ENCODE measurements around the gene PRX.

The PRX gene

GRCh38 chr19:40421993-40422747, 9.0 kb upstream of the PRX start:
- Mint-ChIP-seq H3K4me3 (peak overlapping the region; percentile 87 to 89), H3K9me3 (no peaks in the 10 kb centered on the region), H3K27ac (peak overlapping the region in 1 of 2 donors; percentile 92), H3K27me3 (no peaks in the 10 kb centered on the region), H3K4me1 (peaks cover 36% of the 10 kb centered on the region)
- DNase-seq (no peak), ATAC-seq (no peak)

DNA sequence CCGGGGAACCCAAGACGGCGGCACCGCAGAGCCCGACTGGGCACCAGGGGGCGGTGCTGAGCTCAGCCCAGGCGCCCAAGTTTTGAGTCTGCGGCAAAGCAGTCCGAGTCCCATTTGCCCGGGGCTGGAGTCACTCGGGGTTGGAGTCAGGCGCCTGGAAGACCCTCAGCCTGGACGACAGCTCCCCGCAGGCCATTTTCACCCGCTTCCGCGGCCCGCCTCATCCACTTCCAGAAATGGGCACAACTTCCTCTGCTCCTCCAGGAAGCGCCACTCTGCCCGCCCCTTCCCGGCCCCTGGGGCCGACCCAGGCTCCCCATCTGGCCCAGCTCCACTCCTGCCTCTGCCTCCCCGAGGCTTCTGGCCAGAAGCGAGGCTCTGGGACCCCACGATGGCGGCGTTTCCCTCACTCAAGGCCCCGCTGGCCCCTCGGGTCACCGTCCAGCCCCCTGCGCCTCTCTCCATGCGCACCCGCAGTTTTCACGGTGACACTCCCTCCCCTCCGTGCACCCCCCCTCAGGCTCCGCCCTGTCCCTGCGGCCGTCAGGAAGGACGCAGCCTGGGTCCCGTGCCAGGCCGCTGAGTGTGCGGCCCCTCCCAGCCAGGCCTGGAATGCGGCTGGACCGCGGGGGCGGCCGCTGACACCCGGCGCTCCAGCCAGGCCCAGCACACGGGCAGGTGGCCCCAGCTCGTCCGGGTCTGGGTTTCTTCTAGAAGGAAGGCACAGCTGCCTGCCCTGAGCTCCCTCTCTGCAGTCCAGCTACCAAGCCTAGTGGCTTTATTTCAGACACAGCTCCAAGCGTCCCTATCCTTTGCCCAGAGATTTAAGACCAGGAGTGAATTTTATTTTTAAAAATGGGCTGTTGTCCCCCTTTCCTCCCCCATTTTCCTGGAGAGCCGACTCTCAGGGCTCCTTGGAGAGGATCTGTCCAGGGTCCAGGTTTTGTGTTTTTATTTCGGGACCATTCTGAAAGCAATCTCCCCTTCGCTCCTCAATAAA, 7.9 kb upstream of the PRX start:
- Mint-ChIP-seq H3K4me1 (peaks cover 43% of the 10 kb centered on the region), H3K27ac (peak overlapping the region; percentile 87 to 92), H3K9me3 (no peaks in the 10 kb centered on the region), H3K4me3 (peak overlapping the region; percentile 87 to 89), H3K27me3 (no peaks in the 10 kb centered on the region)
- DNase-seq (peak; percentile 79 to 82), ATAC-seq (peak; percentile 60)

DNA sequence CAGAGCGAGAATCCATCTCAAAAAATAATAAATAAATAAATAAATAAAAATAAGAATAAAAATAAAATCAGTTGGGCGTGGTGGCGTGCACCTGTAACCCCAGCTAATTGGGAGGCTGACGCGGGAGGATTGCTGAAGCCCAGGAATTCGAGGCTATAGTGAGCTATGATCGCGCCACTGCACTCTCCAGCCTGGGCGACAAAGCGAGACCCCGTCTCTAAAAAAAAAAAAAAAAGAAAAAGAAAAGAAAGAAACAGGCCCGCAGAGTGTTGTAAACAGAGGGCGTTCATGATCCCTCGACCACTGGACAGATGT, 7.2 kb upstream of the PRX start:
- Mint-ChIP-seq H3K4me3 (peak overlapping the region; percentile 87 to 89), H3K27me3 (no peaks in the 10 kb centered on the region), H3K4me1 (peaks cover 43% of the 10 kb centered on the region), H3K27ac (peak overlapping the region; percentile 14 to 92), H3K9me3 (no peaks in the 10 kb centered on the region)
- no peak for ATAC-seq
- DNase-seq: no peak

DNA sequence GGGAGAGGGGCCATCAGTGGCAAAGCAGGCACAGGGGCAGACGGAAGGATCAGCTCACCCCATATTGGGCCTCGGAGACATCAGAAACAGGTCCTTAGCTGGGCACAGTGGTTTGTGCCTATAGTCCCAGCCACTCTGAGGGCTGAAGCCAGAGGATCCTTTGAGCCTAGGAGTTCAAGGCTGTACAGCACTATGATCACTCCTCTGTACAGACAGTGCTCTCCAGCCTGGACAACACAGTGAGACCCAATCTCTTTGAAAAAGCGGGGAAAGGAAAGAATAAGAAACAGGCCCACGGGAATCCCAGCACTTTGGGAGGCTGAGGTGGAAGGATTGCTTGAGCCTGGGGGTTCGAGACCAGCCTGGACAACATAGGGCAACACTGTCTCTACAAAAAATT, 6.6 kb upstream of the PRX start:
- peaks cover 41% of the 10 kb centered on the region for H3K4me1 Mint-ChIP-seq

DNA sequence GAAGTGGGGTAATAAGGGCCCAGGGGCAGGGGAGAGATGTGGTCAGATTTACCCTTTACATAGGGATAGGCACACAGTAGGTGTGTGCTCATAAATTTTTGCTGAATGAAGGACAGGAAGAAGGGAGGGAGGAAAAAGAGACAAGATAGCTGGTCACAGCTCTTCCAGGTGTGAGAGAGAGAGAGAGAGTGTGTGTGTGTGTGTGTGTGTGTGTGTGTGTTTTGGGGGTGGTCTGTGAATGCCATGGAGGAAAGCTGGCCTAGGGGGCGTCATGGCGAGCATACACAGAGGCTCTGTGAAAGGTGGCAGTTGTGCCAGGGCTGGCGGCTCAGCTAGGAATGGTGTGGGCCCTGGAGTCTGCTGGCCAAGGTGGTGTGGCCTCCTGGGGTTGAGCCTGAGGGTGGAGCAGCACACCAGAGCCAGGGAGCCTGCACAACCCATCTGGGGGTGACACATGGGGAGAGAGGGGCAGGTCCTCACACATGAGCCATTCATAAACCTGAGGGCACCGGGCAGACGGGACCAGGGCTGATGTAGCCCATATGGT, 6.0 kb upstream of the PRX start:
- H3K27ac Mint-ChIP-seq: peak overlapping the region in 1 of 2 donors; percentile 11
- H3K9me3 Mint-ChIP-seq: no peaks in the 10 kb centered on the region
- no peak overlapping the region for H3K4me3 Mint-ChIP-seq
- ATAC-seq (no peak), DNase-seq (no peak)
- H3K4me1 Mint-ChIP-seq: peaks cover 35% of the 10 kb centered on the region
- no peaks in the 10 kb centered on the region for H3K27me3 Mint-ChIP-seq

More for the DNA sequence above, 6.6 kb upstream of the PRX start:
- DNase-seq: no peak
- no peaks in the 10 kb centered on the region for H3K27me3 Mint-ChIP-seq
- no peak overlapping the region for H3K27ac Mint-ChIP-seq
- peak overlapping the region; percentile 3 to 13 for H3K4me3 Mint-ChIP-seq
- H3K9me3 Mint-ChIP-seq: no peaks in the 10 kb centered on the region
- no peak for ATAC-seq

DNA sequence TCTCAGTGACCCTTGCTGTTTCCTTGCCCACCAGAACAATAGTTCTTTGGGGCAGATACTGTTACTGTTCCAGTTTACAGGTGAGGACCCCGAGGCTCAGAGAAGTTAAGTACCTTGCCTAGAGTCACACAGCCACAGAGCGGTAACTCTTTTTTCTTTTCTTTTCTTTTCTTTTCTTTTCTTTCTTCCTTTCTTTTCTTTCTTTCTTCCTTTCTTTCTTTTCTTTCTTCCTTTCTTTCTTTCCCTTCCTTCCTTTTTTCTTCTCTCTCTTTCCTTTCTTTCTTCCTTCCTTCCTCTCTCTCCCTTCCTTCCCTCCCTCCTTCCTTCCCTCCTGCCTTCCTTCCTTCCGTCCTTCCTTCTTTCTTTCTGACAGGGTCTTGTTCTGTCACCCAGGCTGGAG, 4.9 kb upstream of the PRX start:
- ATAC-seq (no peak), DNase-seq (no peak)
- no peaks in the 10 kb centered on the region for H3K27me3 Mint-ChIP-seq
- H3K4me1 Mint-ChIP-seq: peaks cover 37% of the 10 kb centered on the region
- no peak overlapping the region for H3K27ac Mint-ChIP-seq
- no peaks in the 10 kb centered on the region for H3K9me3 Mint-ChIP-seq
- no peak overlapping the region for H3K4me3 Mint-ChIP-seq

GRCh38 chr19:40417643-40417981, 4.4 kb upstream of the PRX start:
- DNase-seq (no peak), ATAC-seq (no peak)
- Mint-ChIP-seq H3K27me3 (no peaks in the 10 kb centered on the region), H3K4me1 (peaks cover 33% of the 10 kb centered on the region), H3K4me3 (no peak overlapping the region), H3K27ac (peak overlapping the region in 1 of 2 donors; percentile 83), H3K9me3 (no peaks in the 10 kb centered on the region)

GRCh38 chr19:40416918-40417642, 3.9 kb upstream of the PRX start:
- Mint-ChIP-seq H3K4me1 (peaks cover 27% of the 10 kb centered on the region), H3K4me3 (peak overlapping the region in 1 of 2 donors; percentile 13), H3K27ac (peak overlapping the region; percentile 50 to 83), H3K9me3 (no peaks in the 10 kb centered on the region), H3K27me3 (peaks cover 4% of the 10 kb centered on the region)
- DNase-seq: no peak
- no peak for ATAC-seq

- Mint-ChIP-seq H3K4me1 (peaks cover 22% of the 10 kb centered on the region), H3K27me3 (peaks cover 9% of the 10 kb centered on the region), H3K9me3 (no peaks in the 10 kb centered on the region), H3K4me3 (no peak overlapping the region), H3K27ac (no peak overlapping the region)
- DNase-seq (no peak), ATAC-seq (no peak)
Measured at GRCh38 chr19:40415768-40416167, 2.6 kb upstream of the PRX start.

DNA sequence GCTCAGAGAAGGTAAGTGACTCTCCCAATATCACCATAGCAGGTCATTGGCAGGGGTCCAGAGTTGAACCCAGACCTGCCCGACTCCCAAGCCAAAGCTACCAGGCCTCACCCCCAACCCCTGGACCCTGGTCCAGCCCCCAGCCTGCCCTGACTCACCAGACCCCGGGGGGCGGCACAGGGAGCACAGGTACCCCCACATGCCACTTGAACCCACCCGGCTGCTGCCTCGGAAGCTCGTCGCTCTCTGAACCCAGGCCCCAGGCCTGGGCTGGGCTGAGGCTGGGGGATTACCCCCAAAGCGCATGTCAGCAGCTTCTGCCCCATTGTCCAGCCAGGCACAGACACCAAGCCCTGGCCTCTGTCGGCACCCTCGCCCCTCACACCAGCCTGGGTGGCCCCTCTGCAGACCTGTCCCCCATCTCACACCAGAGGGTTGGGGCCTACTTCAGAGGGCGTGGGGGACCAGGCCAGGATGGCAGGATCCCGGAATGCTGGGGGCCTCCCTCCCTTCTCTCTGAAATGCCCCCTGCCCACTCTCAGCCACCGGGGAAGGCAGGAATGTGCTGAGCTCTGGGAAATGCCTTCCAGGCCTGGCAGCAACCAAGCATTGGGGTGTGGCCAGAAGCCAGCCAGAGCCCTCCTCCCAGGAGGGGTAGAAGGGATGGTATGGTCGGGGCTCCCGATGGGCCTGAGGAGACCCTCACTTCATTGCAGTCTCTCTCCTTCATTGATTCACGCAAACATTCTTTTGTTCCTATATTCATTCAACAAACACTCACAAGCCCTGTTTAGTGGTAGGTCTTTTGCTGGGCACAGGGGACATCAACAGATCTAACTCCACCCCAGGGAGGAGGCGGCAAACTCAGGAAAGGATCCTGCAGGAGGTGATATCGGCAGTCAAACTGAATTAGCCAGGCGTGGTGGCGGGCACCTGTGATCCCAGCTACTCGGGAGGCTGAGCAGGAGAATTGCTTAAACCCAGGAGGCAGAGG, 1.7 kb upstream of the PRX start:
- no peak overlapping the region for H3K27ac Mint-ChIP-seq
- DNase-seq (no peak), ATAC-seq (no peak)
- H3K9me3 Mint-ChIP-seq: no peaks in the 10 kb centered on the region
- peaks cover 22% of the 10 kb centered on the region for H3K4me1 Mint-ChIP-seq
- H3K27me3 Mint-ChIP-seq: peaks cover 9% of the 10 kb centered on the region
- no peak overlapping the region for H3K4me3 Mint-ChIP-seq

GRCh38 chr19:40412866-40413265, 312 bp downstream of the PRX start:
- Mint-ChIP-seq H3K9me3 (no peaks in the 10 kb centered on the region), H3K4me3 (no peak overlapping the region), H3K27ac (peak overlapping the region in 1 of 2 donors; percentile 19), H3K27me3 (peaks cover 9% of the 10 kb centered on the region), H3K4me1 (peaks cover 26% of the 10 kb centered on the region)
- DNase-seq (no peak), ATAC-seq (no peak)

- Mint-ChIP-seq H3K4me3 (no peak overlapping the region), H3K27ac (no peak overlapping the region)
- ATAC-seq: no peak
Measured at GRCh38 chr19:40411958-40412499, 1.1 kb downstream of the PRX start.

DNA sequence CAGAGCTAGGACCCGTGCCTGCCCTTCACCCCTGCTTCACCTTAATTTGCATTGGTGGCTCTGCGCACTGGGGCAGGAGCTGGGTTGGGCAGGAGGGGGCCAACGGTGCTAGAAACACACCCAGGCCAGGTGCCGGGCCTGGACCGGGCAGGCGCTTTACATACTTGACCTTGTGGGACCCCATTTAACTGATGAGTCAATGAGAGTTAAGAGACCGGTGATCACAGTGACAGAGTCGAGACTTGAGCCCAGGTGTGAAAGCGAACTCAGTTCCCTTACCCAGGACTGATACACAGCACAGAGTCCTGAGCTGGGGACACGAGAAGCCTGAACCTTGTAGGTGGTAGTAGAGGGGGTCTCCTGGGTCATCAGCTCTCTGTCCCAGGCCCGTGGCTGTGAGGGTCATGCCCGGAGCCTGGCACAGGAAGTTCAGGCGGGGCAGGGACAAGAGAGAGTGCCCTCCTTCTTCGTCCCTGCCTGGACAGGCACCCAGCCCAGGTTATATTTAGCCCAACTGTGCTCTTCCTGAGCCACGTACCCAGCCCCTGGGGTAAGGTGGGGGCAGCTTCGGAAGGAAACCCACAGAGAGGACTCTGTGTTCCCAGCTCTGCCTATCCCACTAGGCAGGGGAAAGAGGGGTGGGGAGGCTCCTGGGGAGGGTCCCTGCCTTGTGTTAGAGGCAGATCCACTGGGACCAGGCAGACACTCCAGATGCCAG, 1.9 kb downstream of the PRX start:
- DNase-seq (no peak), ATAC-seq (no peak)
- Mint-ChIP-seq H3K4me3 (no peak overlapping the region), H3K27me3 (peaks cover 9% of the 10 kb centered on the region), H3K27ac (no peak overlapping the region), H3K4me1 (peaks cover 20% of the 10 kb centered on the region), H3K9me3 (no peaks in the 10 kb centered on the region)

More at GRCh38 chr19:40411958-40412499, 1.1 kb downstream of the PRX start:
- peaks cover 9% of the 10 kb centered on the region for H3K27me3 Mint-ChIP-seq
- H3K4me1 Mint-ChIP-seq: peaks cover 25% of the 10 kb centered on the region
- no peaks in the 10 kb centered on the region for H3K9me3 Mint-ChIP-seq
- DNase-seq: no peak

DNA sequence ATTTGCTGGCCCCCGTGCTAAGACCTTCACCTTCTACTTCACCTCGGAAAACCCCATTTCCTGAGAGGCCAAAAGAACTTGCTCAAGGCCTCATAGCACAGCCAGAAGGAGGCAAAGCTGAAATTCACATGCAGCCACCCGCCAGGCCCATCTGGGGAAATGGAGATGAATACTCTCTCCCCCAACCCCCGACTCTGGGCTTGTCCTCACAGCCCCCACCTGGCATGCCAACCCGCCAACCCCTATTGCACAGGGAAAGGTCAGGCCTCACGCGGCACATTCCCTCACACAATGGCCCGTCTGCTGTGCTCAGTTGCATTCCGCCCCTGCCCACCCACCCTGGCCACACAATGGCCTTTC, 3.2 kb downstream of the PRX start:
- H3K4me3 Mint-ChIP-seq: no peak overlapping the region
- H3K4me1 Mint-ChIP-seq: peaks cover 20% of the 10 kb centered on the region
- DNase-seq (no peak), ATAC-seq (no peak)
- H3K27ac Mint-ChIP-seq: no peak overlapping the region
- no peaks in the 10 kb centered on the region for H3K9me3 Mint-ChIP-seq
- peaks cover 9% of the 10 kb centered on the region for H3K27me3 Mint-ChIP-seq
